Endothelial cell (in vitro differentiated cells): Measurements from ENCODE around the gene CDH6. TPM values are rescaled to one million over a fixed set of nuclear protein-coding genes. Genes with fewer than 3 reads are reported as not detected.

Experiments used
- DNase-seq: peaks from one replicate; pipeline ENCODE4 v3.0.0; 2021; ENCODE audit warnings: low spot score
- H3K27ac Mint-ChIP-seq: one replicate; pipeline ENCODE4 v1.8.0; 2021; ENCODE audit warnings: mixed read lengths, inconsistent platforms; ENCODE audit not compliant: unreplicated experiment
- H3K27me3 Mint-ChIP-seq: one replicate; pipeline ENCODE4 v1.8.0; 2021; ENCODE audit warnings: mild to moderate bottlenecking, moderate library complexity, mixed read lengths, inconsistent platforms; ENCODE audit not compliant: unreplicated experiment
- H3K36me3 Mint-ChIP-seq: one replicate; pipeline ENCODE4 v1.8.0; 2021; ENCODE audit warnings: mild to moderate bottlenecking, low read depth, mixed read lengths, inconsistent platforms; ENCODE audit not compliant: unreplicated experiment
- H3K4me1 Mint-ChIP-seq: one replicate; pipeline ENCODE4 v1.8.0; 2021; ENCODE audit warnings: mild to moderate bottlenecking, mixed read lengths, inconsistent platforms; ENCODE audit not compliant: unreplicated experiment
- H3K4me3 Mint-ChIP-seq: one replicate; pipeline ENCODE4 v1.8.0; 2021; ENCODE audit warnings: mild to moderate bottlenecking, mixed read lengths, inconsistent platforms; ENCODE audit not compliant: unreplicated experiment
- H3K9me3 Mint-ChIP-seq: one replicate; pipeline ENCODE4 v1.8.0; 2021; ENCODE audit warnings: mixed read lengths, inconsistent platforms; ENCODE audit not compliant: unreplicated experiment
- total RNA-seq: library from RNA; stranded (reverse); fragmentation: NEBNext Ultra II Directional; extraction: Animal tissue kit (Norgen Biotek cat#: 25700); gene quantifications from one replicate; pipeline ENCODE4 v1.2.1, GENCODE V29; 2021; ENCODE audit not compliant: unreplicated experiment
- TF ChIP-seq, protein P1 (sequence below): fragments of 200-600 bp; sonication (generic); IDR thresholded peaks from one replicate; pipeline ENCODE4 v1.5.0; 2021; ENCODE audit warnings: antibody characterized with exemption; ENCODE audit not compliant: unreplicated experiment

The CDH6 gene
- total RNA-seq, 1 donor from 2014 or later: 0.15 TPM

DNA sequence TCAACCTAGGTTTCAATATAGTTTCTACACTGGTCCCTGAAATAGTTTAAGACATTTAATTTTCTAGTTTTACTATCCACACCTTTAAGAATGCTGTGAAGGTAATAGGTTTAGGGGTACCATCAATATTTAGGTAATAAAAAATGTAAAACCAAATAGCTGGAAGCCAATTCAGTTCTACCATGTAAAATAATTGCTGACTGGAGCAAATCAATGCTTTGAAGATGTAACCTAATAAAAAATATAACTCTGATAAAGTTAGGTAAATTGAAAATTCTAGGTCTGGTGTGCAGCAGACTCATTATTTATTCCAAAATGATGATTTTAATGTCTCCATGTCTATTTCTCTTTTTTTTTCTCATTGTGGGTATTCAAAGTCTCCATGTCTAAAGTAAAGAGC lies 21.8 kb downstream of the CDH6 start:
- no peak overlapping the region for H3K27ac Mint-ChIP-seq
- DNase-seq: no peak
- TF ChIP-seq, protein P1, sequence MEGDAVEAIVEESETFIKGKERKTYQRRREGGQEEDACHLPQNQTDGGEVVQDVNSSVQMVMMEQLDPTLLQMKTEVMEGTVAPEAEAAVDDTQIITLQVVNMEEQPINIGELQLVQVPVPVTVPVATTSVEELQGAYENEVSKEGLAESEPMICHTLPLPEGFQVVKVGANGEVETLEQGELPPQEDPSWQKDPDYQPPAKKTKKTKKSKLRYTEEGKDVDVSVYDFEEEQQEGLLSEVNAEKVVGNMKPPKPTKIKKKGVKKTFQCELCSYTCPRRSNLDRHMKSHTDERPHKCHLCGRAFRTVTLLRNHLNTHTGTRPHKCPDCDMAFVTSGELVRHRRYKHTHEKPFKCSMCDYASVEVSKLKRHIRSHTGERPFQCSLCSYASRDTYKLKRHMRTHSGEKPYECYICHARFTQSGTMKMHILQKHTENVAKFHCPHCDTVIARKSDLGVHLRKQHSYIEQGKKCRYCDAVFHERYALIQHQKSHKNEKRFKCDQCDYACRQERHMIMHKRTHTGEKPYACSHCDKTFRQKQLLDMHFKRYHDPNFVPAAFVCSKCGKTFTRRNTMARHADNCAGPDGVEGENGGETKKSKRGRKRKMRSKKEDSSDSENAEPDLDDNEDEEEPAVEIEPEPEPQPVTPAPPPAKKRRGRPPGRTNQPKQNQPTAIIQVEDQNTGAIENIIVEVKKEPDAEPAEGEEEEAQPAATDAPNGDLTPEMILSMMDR: no peak
- H3K4me3 Mint-ChIP-seq: no peak overlapping the region
- no peaks in the 10 kb centered on the region for H3K36me3 Mint-ChIP-seq
- H3K4me1 Mint-ChIP-seq: no peaks in the 10 kb centered on the region
- H3K27me3 Mint-ChIP-seq: no peaks in the 10 kb centered on the region
- no peaks in the 10 kb centered on the region for H3K9me3 Mint-ChIP-seq

DNA sequence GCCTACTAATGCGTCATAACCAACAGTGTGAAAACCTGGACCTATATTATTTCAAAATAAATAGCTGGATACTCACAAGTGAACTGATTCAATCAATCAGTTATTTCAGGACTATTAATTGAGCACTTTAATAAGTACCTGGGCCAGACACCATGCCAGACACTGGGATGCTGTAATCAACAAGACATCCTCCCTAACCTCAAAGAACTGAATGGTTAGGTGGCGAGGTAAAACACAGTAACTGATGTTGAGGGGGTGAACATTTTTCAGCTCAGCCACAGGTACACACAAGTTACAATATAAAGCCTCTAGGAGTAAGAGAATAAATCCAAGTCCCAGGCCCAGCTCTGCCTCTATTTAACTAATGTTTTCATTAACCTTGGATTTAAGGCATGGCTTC lies 24.0 kb downstream of the CDH6 start:
- DNase-seq: no peak
- Mint-ChIP-seq H3K9me3 (no peaks in the 10 kb centered on the region), H3K4me1 (no peaks in the 10 kb centered on the region), H3K4me3 (no peak overlapping the region), H3K36me3 (no peaks in the 10 kb centered on the region), H3K27me3 (no peaks in the 10 kb centered on the region), H3K27ac (no peak overlapping the region)
- TF ChIP-seq, protein P1: no peak

DNA sequence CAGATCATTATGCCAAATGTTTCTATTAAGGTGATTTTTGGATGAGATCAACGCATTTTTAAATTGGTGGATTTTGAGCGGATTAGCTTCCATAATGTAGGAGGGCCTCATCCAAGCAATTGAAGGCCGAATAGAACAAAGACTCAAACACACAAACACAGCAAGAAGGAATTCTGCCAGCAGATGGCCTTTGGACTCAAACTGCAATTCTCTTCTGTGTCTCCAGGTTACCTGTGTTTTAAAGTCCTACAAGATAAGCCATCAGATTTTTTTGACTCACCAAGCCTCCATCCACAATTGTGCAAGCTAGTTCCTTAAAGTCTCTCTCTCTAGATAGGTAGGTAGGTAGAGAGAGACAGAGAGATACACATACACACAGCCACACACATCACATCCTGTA lies 25.5 kb downstream of the CDH6 start:
- no peak overlapping the region for H3K27ac Mint-ChIP-seq

DNA sequence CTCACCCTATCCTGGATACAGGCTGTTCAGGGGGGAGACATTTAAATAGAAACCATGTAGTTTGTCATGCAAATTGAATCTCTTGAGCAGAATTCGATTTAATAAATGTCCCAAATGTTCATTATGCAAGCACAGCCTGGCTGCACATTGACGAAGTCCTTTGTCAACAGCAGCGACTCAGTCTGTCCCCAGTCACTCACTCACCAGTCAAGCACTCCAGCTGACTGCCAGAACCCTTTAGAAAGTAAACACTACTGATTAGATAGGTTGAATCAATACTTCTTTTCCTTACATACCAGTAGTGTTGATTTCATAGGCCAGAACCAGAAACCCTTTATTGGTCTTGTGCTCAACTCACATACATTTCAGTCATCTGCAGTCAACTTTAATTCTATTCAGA lies 27.5 kb downstream of the CDH6 start:
- H3K4me3 Mint-ChIP-seq: no peak overlapping the region
- peaks cover 3% of the 10 kb centered on the region for H3K27me3 Mint-ChIP-seq
- no peak for DNase-seq
- peaks cover 3% of the 10 kb centered on the region for H3K4me1 Mint-ChIP-seq
- H3K9me3 Mint-ChIP-seq: no peaks in the 10 kb centered on the region
- H3K36me3 Mint-ChIP-seq: no peaks in the 10 kb centered on the region
- TF ChIP-seq, protein P1: no peak
- no peak overlapping the region for H3K27ac Mint-ChIP-seq

More for the DNA sequence above, 25.5 kb downstream of the CDH6 start:
- DNase-seq: no peak
- Mint-ChIP-seq H3K27me3 (no peaks in the 10 kb centered on the region), H3K36me3 (no peaks in the 10 kb centered on the region), H3K9me3 (no peaks in the 10 kb centered on the region), H3K4me1 (no peaks in the 10 kb centered on the region), H3K4me3 (no peak overlapping the region)
- TF ChIP-seq, protein P1: no peak

DNA sequence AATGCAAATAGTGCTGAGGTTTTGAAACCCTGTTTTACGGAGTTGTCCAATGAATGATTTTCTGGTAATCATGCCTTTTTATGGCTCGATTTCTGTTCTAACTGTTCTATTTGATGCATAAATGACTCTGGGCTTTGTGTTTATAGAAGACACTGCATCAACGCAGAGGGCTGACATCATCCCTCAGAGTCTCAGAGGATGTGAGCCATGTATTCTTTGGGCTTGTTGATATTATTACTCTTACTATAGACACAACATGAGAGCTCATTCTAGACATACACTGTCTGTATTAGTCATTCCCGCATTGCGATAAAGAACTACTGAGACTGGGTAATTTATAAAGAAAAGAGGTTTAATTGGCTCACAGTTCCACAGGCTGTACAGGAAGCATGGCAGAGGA lies 31.6 kb downstream of the CDH6 start:
- TF ChIP-seq, protein P1: no peak
- H3K27ac Mint-ChIP-seq: no peak overlapping the region
- no peaks in the 10 kb centered on the region for H3K36me3 Mint-ChIP-seq
- DNase-seq: no peak
- peaks cover 3% of the 10 kb centered on the region for H3K4me1 Mint-ChIP-seq
- no peaks in the 10 kb centered on the region for H3K9me3 Mint-ChIP-seq
- peaks cover 5% of the 10 kb centered on the region for H3K27me3 Mint-ChIP-seq
- no peak overlapping the region for H3K4me3 Mint-ChIP-seq
